NCI-H2171 (cell line): ENCODE results near the gene RGS6.

Experiments used
- DNase-seq: peaks from one replicate; lab custom pipeline; 2025; lab: John Stamatoyannopoulos, UW

RGS6 gene

GRCh38 chr14:72164420-72165228 is 232.4 kb downstream of the RGS6 start:
- DNase-seq, result no peak

GRCh38 chr14:72165229-72165698 is 233.0 kb downstream of the RGS6 start:
- no peak for DNase-seq

GRCh38 chr14:72169521-72169920 is 237.3 kb downstream of the RGS6 start:
- DNase-seq, result no peak

GRCh38 chr14:72172049-72172448 is 239.8 kb downstream of the RGS6 start:
- no peak for DNase-seq

- DNase-seq, result no peak
Observed at GRCh38 chr14:72172597-72172996, 240.4 kb downstream of the RGS6 start.

- DNase-seq, result no peak
Observed at GRCh38 chr14:72173038-72173720, 240.9 kb downstream of the RGS6 start.

GRCh38 chr14:72177251-72177650 is 245.0 kb downstream of the RGS6 start:
- no peak for DNase-seq

GRCh38 chr14:72178517-72178916 is 246.3 kb downstream of the RGS6 start:
- no peak for DNase-seq

GRCh38 chr14:72182708-72183432 is 250.6 kb downstream of the RGS6 start:
- DNase-seq, result no peak

- DNase-seq, result no peak
Observed at GRCh38 chr14:72183631-72184030, 251.4 kb downstream of the RGS6 start.

- no peak for DNase-seq
Observed at GRCh38 chr14:72186523-72186922, 254.3 kb downstream of the RGS6 start.

GRCh38 chr14:72196237-72197015 is 264.2 kb downstream of the RGS6 start:
- DNase-seq, result no peak

GRCh38 chr14:72201645-72202044 is 269.4 kb downstream of the RGS6 start:
- no peak for DNase-seq

GRCh38 chr14:72213424-72213823 is 281.2 kb downstream of the RGS6 start:
- DNase-seq, result no peak

GRCh38 chr14:72215080-72215479 is 282.9 kb downstream of the RGS6 start:
- no peak for DNase-seq

GRCh38 chr14:72217135-72217534 is 284.9 kb downstream of the RGS6 start:
- no peak for DNase-seq

GRCh38 chr14:72222046-72222445 is 289.8 kb downstream of the RGS6 start:
- no peak for DNase-seq

GRCh38 chr14:72236629-72237028 is 304.4 kb downstream of the RGS6 start:
- DNase-seq, result no peak

GRCh38 chr14:72237722-72238666 is 305.8 kb downstream of the RGS6 start:
- DNase-seq, result no peak
